ENCODE measurements around the gene AKT1S1. TPM values are rescaled to one million over a fixed set of nuclear protein-coding genes. Genes with fewer than 3 reads are reported as not detected.

Gene AKT1S1
- total RNA-seq, 1 experiment from 2014 or later: 65.2 TPM

- peak; percentile 47 for DNase-seq
- no peak overlapping the region for H3K4me3 Mint-ChIP-seq (ENCODE audit: low read depth, unreplicated experiment)
- TF ChIP-seq CTCF (IDR thresholded peaks at IDR 0.05; ENCODE audit: unreplicated experiment): no peak
- H3K36me3 Mint-ChIP-seq (ENCODE audit: insufficient read depth, unreplicated experiment): peaks cover 45% of the 10 kb centered on the region
- CTCF ChIA-PET: interaction anchor here (0.9 kb wide), 1 partner anchor 23 kb away, joined by 3 read pairs; no protein-coding TSS in a partner anchor
- H3K27me3 Mint-ChIP-seq (ENCODE audit: unreplicated experiment): no peaks in the 10 kb centered on the region
- H3K9me3 Mint-ChIP-seq (ENCODE audit: low read depth, unreplicated experiment): peaks cover 5% of the 10 kb centered on the region
- intact Hi-C loops (cut with micrococcal nuclease; ENCODE audit: unreplicated experiment): no loop called here
- H3K27ac Mint-ChIP-seq (ENCODE audit: unreplicated experiment): peak overlapping the region; percentile 46
- BruUV-seq (replicated peaks): no TSS peak
- H3K4me1 Mint-ChIP-seq (ENCODE audit: low read depth, unreplicated experiment): peaks cover 36% of the 10 kb centered on the region
Measured at GRCh38 chr19:49847731-49848696, 29.1 kb downstream of the AKT1S1 start.

GRCh38 chr19:49846408-49846807 lies 30.7 kb downstream of the AKT1S1 start:
- no peak for TF ChIP-seq CTCF (IDR thresholded peaks at IDR 0.05; ENCODE audit: unreplicated experiment)
- CTCF ChIA-PET: interaction anchor here (0.7 kb wide), 1 partner anchor 433 kb away, joined by 3 read pairs; no protein-coding TSS in a partner anchor
- no peak overlapping the region for H3K27ac Mint-ChIP-seq (ENCODE audit: unreplicated experiment)
- H3K4me1 Mint-ChIP-seq (ENCODE audit: low read depth, unreplicated experiment): peaks cover 24% of the 10 kb centered on the region
- no peak overlapping the region for H3K4me3 Mint-ChIP-seq (ENCODE audit: low read depth, unreplicated experiment)
- DNase-seq: no peak
- BruUV-seq (replicated peaks): no TSS peak
- H3K36me3 Mint-ChIP-seq (ENCODE audit: insufficient read depth, unreplicated experiment): peaks cover 31% of the 10 kb centered on the region
- intact Hi-C loops (cut with micrococcal nuclease; ENCODE audit: unreplicated experiment): no loop called here
- no peaks in the 10 kb centered on the region for H3K27me3 Mint-ChIP-seq (ENCODE audit: unreplicated experiment)
- H3K9me3 Mint-ChIP-seq (ENCODE audit: low read depth, unreplicated experiment): peaks cover 5% of the 10 kb centered on the region

DNA sequence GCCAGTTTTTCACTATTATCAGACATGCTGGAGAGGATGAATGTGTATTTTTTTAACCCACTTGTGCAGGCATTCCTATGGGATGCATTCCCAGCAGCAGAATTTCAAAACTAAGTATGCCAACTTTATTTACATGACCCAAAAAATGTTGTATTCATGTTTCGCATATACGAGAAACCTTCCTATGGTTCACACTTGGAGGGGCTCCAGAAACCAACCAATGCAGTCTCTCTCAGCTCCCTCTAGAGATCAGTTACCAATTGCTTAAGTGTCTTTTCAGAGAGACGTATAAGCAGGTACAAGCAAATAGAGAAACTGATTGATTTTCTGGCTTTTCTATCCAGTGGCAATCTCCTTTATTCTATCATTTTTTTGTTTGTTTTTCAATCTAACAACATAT lies 31.7 kb downstream of the AKT1S1 start:
- Mint-ChIP-seq H3K36me3 (ENCODE audit: insufficient read depth, unreplicated experiment) (peaks cover 23% of the 10 kb centered on the region), H3K4me1 (ENCODE audit: low read depth, unreplicated experiment) (peaks cover 24% of the 10 kb centered on the region), H3K27ac (ENCODE audit: unreplicated experiment) (no peak overlapping the region), H3K4me3 (ENCODE audit: low read depth, unreplicated experiment) (no peak overlapping the region), H3K9me3 (ENCODE audit: low read depth, unreplicated experiment) (peaks cover 5% of the 10 kb centered on the region), H3K27me3 (ENCODE audit: unreplicated experiment) (no peaks in the 10 kb centered on the region)
- BruUV-seq (replicated peaks): no TSS peak
- intact Hi-C loops (cut with micrococcal nuclease; ENCODE audit: unreplicated experiment): no loop called here
- no peak for TF ChIP-seq CTCF (IDR thresholded peaks at IDR 0.05; ENCODE audit: unreplicated experiment)
- DNase-seq: no peak
- CTCF ChIA-PET: no interaction called here

DNA sequence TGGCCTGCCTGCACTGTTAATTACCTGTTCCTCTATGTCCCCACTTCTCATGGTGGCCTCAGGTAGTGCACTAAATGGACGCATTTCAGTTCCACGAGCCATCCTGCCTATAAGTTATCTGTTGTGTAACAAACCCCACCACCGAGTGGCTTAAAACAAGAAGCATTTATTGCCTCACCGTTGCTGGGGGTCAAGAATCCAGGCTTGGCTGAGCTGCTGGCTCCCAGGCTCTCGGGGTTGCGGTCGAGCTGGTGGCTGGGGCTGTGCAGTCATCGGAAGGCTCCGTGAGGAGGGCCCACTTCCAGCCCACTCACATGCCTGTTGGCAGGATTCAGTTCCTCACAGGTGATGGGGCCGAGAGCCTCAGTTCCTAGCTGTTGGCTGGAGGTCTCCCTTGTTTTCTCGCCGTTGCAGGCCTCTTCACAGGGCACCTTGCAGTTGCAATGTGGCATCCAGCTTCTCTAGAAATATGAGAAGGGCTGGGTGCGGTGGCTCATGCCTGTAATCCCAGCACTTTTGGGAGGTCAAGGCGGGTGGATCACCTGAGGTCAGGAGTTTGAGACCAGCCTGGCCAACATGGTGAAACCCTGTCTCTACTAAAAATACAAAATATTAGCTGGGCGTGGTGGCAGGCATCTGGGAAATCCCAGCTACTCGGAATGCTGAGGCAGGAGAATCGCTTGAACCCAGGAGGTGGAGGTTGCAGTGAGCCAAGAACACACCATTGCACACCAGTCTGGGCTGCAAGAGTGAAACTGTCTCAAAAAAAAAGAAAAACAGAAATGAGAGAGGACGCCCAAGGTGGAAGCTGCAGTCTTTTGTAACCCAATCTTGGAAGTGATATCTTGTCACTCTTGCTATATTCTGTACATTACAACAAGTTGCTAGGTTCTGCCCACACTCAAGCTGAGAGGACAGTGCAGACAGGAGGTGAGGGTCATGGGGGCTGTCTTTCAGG lies 32.7 kb downstream of the AKT1S1 start:
- Mint-ChIP-seq H3K36me3 (ENCODE audit: insufficient read depth, unreplicated experiment) (peaks cover 21% of the 10 kb centered on the region), H3K27ac (ENCODE audit: unreplicated experiment) (no peak overlapping the region), H3K4me3 (ENCODE audit: low read depth, unreplicated experiment) (no peak overlapping the region), H3K4me1 (ENCODE audit: low read depth, unreplicated experiment) (peaks cover 17% of the 10 kb centered on the region), H3K9me3 (ENCODE audit: low read depth, unreplicated experiment) (peaks cover 5% of the 10 kb centered on the region), H3K27me3 (ENCODE audit: unreplicated experiment) (no peaks in the 10 kb centered on the region)
- CTCF ChIA-PET: no interaction called here
- BruUV-seq (replicated peaks): no TSS peak
- TF ChIP-seq CTCF (IDR thresholded peaks at IDR 0.05; ENCODE audit: unreplicated experiment): no peak
- DNase-seq: no peak
- intact Hi-C loops (cut with micrococcal nuclease; ENCODE audit: unreplicated experiment): no loop called here
